Fibroblast of the conjunctiva (primary cell): ENCODE results near the gene YEATS2.
A peak's percentile ranks its signal among the peaks of the same experiment; 100 is the strongest.

ENCODE experiments used
- DNase-seq: peaks from one replicate; pipeline ENCODE4 v3.0.0-alpha.2; 2010; ENCODE audit warnings: low read depth

The YEATS2 gene

DNA sequence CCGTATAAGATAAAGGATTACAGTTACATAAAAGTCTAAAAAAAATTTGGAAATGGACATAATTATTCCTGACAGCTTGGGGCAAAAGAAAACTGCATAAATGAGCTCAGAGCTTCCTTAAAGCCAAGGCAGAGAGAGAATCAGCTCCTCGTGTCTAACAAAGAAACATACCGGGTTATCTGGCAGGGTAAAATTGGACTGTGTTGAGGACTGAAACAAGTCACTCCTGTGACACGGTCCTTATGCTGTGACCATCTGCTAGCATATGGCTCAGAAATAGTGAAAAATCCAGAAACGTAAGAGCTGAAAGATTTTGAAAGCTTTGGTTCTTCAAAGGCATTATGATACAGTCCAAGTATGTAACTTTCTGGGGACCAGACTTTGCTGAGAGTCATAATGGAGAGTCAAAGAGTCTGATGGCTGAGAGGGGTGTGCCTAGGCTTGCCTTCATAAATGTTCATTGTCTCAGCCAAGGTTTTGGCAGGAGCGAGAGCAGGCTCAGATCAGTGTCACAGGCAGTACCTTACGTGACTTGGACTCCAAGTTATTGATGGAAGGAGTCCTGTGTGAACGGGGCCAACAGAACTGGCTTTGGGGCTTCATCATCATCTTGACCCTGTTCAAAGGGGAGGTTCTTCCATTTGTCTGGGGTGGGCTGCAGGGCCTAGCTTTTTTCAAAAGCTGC, 115.3 kb downstream of the YEATS2 start:
- DNase-seq = no peak

DNA sequence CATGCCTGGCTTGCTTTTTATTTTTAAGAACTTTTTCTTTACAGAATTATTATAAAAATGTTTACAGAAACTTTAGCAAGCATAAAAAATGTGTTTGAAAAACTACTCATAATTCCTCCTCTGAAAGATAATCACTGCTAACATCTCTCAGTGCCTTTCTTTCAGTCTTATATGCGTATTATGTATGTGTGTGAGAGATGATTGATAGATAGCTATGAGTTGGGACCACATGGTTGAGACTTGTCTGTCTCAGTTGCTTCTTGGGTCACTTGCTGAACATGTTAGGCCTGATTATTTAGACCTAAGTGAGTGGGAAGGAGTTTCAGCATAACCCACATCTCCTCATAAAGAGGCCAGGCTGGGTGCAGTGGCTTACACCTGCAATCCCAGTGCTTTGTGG, 116.6 kb downstream of the YEATS2 start:
- no peak for DNase-seq

DNA sequence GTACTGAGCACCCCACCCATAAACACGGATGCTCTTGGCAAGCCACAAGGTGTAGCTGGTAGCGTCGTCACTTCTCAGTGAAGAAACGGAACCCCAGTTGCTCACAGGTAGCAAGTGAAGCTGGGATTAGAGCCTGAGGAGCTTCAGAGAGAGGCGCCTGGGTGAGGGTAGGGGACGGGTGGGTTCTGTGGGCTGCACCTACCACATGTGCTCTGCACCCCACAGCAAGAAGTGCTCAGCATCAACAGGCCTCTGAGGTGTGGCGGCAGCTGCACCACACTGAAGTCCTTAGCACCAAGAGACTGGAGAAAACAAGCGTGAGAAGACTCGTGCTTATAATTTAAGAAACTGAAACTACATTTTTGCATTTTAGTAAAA, 118.0 kb downstream of the YEATS2 start:
- DNase-seq = no peak

DNA sequence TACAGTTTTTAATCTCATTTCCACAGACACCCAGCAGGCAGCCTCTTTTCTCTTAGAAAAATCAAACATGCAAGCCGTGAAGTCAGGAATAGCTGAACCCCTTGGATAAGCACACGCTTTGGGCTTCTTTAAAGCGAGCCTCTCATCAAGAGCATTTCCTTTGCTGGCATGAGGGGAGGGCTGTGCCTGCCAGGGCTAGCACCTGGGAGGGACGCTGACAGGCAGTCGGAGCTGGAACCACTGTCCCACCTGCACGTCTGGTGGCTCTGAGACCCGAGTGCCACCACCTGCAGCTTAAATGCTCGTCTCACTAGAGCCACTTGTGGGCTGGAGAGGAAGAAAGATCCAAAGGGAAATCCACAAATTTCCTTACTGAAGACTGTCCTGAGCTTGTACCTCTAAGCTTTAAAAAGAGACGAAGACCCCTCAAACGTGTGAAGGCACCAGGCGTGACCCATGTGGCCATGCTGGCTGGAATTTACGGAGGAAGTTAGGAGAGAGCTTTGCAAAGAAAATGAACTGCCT, 118.4 kb downstream of the YEATS2 start:
- DNase-seq = no peak

- DNase-seq = no peak
Observed at GRCh38 chr3:183816681-183817510, 119.3 kb downstream of the YEATS2 start.

DNA sequence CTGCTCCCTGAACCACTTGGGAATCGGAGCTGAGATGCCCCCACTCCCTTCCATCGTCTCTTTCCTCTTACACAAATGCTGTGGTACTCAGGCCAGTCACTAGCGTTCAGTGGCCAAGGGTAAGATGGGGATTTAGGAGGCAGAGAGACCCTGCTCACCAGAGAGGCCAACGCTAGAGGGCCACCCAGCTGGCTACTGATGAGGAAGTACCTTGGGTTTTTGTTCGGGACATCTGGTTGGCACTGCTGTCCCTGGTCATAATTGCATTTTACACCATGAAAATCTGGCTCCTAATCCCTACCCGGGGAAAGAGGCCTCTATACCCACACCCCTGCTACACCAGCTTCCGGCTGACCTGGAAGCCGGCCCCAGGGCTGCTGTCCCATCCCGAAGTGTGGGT, 120.0 kb downstream of the YEATS2 start:
- DNase-seq = no peak

DNA sequence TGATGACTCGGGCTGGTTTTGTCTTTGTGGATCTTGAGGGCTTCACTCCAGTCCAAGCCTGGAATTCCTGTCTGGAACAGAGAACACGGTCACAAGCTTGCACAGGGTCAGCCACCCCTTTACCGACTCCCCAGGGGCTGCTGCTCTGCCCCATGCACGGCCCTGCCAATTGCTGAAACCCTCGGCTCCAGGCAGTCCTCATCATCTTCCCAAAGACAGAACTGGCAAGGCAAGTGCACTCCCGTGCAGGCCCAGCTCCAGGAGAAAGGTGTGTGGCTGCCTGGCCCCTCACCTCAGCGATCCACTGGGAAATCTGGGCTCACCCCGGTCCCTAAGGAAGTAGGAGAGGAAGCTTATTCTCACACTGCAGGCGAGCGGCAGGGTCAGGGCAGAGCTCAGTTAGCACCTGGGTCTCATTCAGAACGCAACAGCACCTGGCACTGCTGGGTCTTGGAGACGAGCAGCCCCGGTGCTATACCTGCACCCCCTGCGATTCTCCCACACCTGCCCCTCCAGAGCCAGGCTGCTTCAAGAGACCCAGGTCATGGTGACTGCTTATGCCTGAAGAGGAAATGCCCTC, 120.5 kb downstream of the YEATS2 start:
- no peak for DNase-seq

DNA sequence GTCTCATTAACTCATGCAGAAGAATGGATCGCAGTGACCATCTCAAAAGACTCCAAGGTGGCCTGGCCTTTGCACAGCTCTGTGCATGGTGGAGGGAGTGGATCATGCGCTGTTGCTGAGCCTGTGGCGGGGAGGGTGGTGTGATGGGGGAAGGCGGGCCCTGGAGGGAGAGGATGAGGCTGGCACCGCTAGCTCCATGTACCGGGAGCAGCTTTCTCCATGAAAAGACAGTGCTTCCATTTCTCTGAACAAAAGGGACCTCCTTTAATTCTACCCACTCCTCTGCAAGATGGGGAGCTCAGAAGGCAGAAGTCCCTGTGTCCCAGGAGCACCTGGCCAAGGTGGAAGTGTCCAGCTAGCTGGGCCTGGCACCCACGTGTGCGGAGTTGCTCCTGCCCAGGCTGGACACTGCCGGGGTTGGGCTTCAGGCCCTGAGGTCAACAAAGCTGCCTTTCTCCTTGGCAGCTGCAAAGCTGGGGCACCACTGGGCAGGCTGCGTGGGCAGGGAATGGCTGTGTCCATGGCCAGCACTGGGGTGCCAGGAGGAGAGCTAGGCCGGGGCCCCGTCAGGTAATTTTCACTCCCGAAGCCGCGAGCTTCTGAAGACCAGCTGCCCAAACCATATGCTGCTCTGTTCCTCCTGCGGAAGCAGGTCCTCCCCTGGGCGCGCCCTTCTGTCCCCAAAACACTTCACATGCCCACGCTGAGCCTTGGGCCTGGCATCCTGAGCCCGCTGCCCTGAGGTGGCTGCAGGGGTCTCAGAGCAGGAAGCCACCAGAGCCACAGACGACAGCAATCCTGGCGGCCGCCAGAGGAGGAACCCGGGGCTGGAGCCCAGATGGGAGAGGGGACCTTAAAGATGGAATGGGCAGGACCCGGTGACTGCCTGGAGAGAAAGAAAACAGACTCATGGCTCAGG, 121.4 kb downstream of the YEATS2 start:
- DNase-seq = no peak

GRCh38 chr3:183819831-183820230, 122.2 kb downstream of the YEATS2 start:
- no peak for DNase-seq

- no peak for DNase-seq
Observed at GRCh38 chr3:183822631-183823030, 125.0 kb downstream of the YEATS2 start.

GRCh38 chr3:183823963-183824362, 126.4 kb downstream of the YEATS2 start:
- DNase-seq = no peak

- no peak for DNase-seq
Observed at GRCh38 chr3:183824761-183825455, 127.3 kb downstream of the YEATS2 start.

DNA sequence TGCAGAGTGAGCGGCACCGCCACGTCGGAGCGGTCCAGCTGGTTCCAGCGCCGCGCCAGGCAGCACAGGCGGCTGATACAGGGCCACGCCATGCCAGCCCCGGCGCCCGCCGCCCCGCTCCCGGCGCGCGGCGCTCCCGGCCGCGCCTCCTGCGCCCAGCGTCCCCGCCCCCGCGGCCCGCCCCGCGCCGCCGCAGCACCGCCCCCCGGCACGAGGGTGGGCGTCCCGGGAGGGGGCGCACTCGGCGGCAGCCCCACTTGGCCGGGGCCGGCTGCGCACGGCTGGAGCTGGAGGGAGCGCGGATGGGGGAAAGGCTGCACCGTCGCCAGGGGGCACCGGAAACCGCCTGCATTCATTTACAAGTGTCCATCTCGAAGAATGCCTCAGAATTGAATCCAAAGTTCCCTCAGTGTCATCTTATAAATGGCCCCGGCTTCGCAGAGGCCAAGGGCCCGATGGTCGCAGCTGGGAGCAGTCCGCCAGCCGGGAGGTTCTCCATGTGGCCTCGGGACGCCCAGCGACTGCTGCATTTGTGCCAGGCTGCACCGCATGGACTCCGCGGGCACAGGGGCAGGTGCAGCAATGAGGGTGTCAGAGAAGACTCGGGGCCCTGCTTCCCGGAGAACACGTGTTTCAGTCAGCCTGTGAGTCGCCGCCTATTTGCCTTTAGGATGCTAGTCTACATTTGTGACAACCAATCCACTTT, 128.0 kb downstream of the YEATS2 start, which contains the start of gene MAP6D1:
TSS of gene MAP6D1 (minus strand) at position 122 of the 706 bp plus-strand sequence. CDS start at position 92, 30 bp downstream.
- DNase-seq = peak; percentile 22

DNA sequence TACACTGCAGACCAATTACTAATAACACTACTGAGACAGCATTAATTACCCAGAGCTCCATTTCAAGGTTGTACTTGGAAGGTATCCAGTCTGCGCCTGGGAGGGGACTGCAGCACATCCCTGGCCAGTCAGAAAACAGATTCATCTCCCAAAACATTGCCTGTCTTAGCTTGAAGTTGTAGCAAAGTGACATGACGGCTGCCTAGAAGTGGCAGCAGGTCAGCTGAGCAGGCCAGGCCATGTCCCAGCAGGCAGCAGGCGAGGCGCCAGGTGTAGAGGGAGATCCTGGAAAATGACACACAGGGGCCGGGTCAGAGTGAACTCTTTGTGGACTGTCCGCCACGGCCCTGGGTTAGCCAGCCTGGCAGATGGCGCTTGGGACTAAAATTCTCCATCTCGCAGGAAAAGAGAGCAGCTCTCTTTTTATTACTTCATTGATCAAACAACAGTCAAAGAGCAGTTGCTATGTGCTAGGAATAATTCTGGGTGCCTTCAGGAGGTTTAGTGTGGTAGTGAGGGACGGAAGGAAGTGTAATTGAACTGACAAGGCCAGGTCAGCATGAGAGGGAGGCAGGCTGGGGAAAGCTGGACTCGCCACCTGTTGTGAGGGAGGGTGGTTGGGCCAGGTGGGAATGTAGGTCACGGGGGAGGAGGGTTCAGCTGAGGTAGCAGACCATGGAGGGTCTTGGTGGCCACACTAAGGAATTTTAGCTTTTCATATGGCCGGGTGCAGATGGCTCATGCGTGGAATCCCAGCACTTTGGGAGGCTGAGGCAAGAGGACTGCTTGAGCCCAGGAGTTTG, 129.1 kb downstream of the YEATS2 start:
- DNase-seq = no peak

GRCh38 chr3:183827809-183828537, 130.4 kb downstream of the YEATS2 start:
- DNase-seq = no peak

DNA sequence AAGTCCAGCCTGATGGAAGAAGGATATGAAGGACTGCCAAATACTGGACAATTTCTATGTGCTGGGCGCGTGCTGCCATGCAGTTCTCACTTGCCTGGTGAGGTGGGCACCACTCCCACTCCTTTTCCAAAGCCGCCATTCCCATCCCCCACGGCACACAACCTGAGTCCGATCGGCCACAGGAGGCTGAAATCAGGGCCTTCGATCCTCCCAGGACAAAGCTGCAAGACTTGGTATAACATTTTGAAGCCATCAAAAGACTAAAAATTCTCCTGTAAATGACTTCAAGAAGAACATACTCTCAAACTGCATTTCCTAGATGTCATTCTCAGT, 130.9 kb downstream of the YEATS2 start:
- no peak for DNase-seq

GRCh38 chr3:183829466-183829865, 131.9 kb downstream of the YEATS2 start:
- no peak for DNase-seq

GRCh38 chr3:183830187-183830586, 132.6 kb downstream of the YEATS2 start:
- DNase-seq = no peak

- DNase-seq = no peak
Observed at GRCh38 chr3:183833516-183833915, 135.9 kb downstream of the YEATS2 start.
